WTC11 (cell line): Measurements from ENCODE around the gene GSG1L. TPM values are rescaled to one million over a fixed set of nuclear protein-coding genes. Genes with fewer than 3 reads are reported as not detected.

Experiments
- ATAC-seq: fragments of 200-7000 bp; cut with Tn5 transposase; 2 replicates; pipeline ENCODE4 v1.10.0; 2021; ENCODE audit warnings: mild to moderate bottlenecking, moderate library complexity
- CTCF ChIA-PET: fragments of 300-600 bp; sonication (Branson Sonifier 250); formaldehyde crosslinking; loops from one replicate; lab custom pipeline; 2021; ENCODE audit warnings: antibody characterized with exemption; lab: Charles Lee
- POLR2A ChIA-PET: fragments of 350-600 bp; sonication (Branson Sonifier 250); formaldehyde crosslinking; loops from one replicate; lab custom pipeline; 2021; ENCODE audit warnings: antibody characterized with exemption; lab: Charles Lee
- DNase-seq: peaks from one replicate; pipeline ENCODE4 v3.0.0; 2021; ENCODE audit warnings: low spot score
- H3K27ac Mint-ChIP-seq: 2 replicates; pipeline ENCODE4 v1.8.0; 2021; ENCODE audit warnings: mixed read lengths
- H3K27me3 Mint-ChIP-seq: 2 replicates; pipeline ENCODE4 v1.8.0; 2021; ENCODE audit warnings: low read depth, mild to moderate bottlenecking, moderate library complexity, mixed read lengths
- H3K36me3 Mint-ChIP-seq: 2 replicates; pipeline ENCODE4 v1.8.0; 2021; ENCODE audit warnings: mixed read lengths
- H3K4me1 Mint-ChIP-seq: 2 replicates; pipeline ENCODE4 v1.8.0; 2022; ENCODE audit warnings: mixed read lengths
- H3K4me3 Mint-ChIP-seq: 2 replicates; pipeline ENCODE4 v1.8.0; 2021; ENCODE audit warnings: mild to moderate bottlenecking, moderate library complexity, mixed read lengths
- H3K9me3 Mint-ChIP-seq: 2 replicates; pipeline ENCODE4 v1.8.0; 2021; ENCODE audit warnings: mixed read lengths
- AFF4 ChIP-seq: sonication (generic); formaldehyde crosslinking; IDR thresholded peaks from 2 replicates; pipeline ENCODE4 v1.8.1; 2023; ENCODE audit warnings: mild to moderate bottlenecking, missing genetic modification reagents, borderline replicate concordance
- ATF1 ChIP-seq: sonication (generic); formaldehyde crosslinking; IDR thresholded peaks from 2 replicates; pipeline ENCODE4 v1.8.1; 2023; ENCODE audit warnings: mild to moderate bottlenecking, moderate library complexity, missing genetic modification reagents
- CREM ChIP-seq: sonication (generic); formaldehyde crosslinking; IDR thresholded peaks from 2 replicates; pipeline ENCODE4 v1.8.1; 2022; ENCODE audit warnings: mild to moderate bottlenecking, missing genetic modification reagents, moderate library complexity
- CTCF ChIP-seq: fragments of 200-600 bp; IDR thresholded peaks from 2 replicates; pipeline ENCODE4 v1.8.0; 2022; ENCODE audit warnings: antibody characterized with exemption
- E2F1 ChIP-seq: sonication (generic); formaldehyde crosslinking; IDR thresholded peaks from 2 replicates; pipeline ENCODE4 v1.8.0; 2022; ENCODE audit warnings: mild to moderate bottlenecking, missing genetic modification reagents
- NFATC4 ChIP-seq: fragments of 250-450 bp; sonication (Bioruptor Pico); IDR thresholded peaks from 2 replicates; pipeline ENCODE4 v1.9.0; 2021; ENCODE audit warnings: mild to moderate bottlenecking
- NFE2L1 ChIP-seq: sonication (generic); formaldehyde crosslinking; IDR thresholded peaks from 2 replicates; pipeline ENCODE4 v1.8.1; 2023; ENCODE audit warnings: missing genetic modification reagents
- NFYB ChIP-seq: sonication (generic); formaldehyde crosslinking; conservative IDR thresholded peaks from 2 replicates; pipeline ENCODE4 v1.8.0; 2022; ENCODE audit warnings: low read depth, missing genetic modification reagents
- PRDM15 ChIP-seq: sonication (generic); formaldehyde crosslinking; IDR thresholded peaks from 2 replicates; pipeline ENCODE4 v1.8.0; 2022; ENCODE audit warnings: missing genetic modification reagents
- PRRX2 ChIP-seq: fragments of 250-450 bp; sonication (Bioruptor Pico); IDR thresholded peaks from 2 replicates; pipeline ENCODE4 v1.8.0; 2021; ENCODE audit warnings: mild to moderate bottlenecking
- RELA ChIP-seq: sonication (generic); formaldehyde crosslinking; IDR thresholded peaks from 2 replicates; pipeline ENCODE4 v1.8.1; 2022; ENCODE audit warnings: missing genetic modification reagents, mild to moderate bottlenecking, borderline replicate concordance
- STAT6 ChIP-seq: sonication (generic); formaldehyde crosslinking; conservative IDR thresholded peaks from 2 replicates; pipeline ENCODE4 v1.8.1; 2023; ENCODE audit warnings: mild to moderate bottlenecking, low read depth, missing genetic modification reagents, moderate library complexity
- ZNF121 ChIP-seq: sonication (generic); formaldehyde crosslinking; IDR thresholded peaks from 2 replicates; pipeline ENCODE4 v1.8.0; 2023; ENCODE audit warnings: missing genetic modification reagents
- ZNF263 ChIP-seq: sonication (generic); formaldehyde crosslinking; IDR thresholded peaks from 2 replicates; pipeline ENCODE4 v1.8.1; 2022; ENCODE audit warnings: low read depth, mild to moderate bottlenecking, moderate library complexity, missing genetic modification reagents
- ZNF671 ChIP-seq: fragments of 250-450 bp; sonication (Bioruptor Pico); IDR thresholded peaks from 2 replicates; pipeline ENCODE4 v1.8.0; 2021; ENCODE audit warnings: mild to moderate bottlenecking
- total RNA-seq: library from RNA; stranded (reverse); gene quantifications from 3 replicates; pipeline ENCODE4 v1.2.3, GENCODE V29; 2021

The GSG1L gene
- total RNA-seq, 1 experiment from 2014 or later: 0.28 TPM

GRCh38 chr16:27803775-27804549 lies 259.6 kb downstream of the GSG1L start:
- CTCF ChIA-PET: interaction anchor here (0.6 to 1.5 kb wide), 5 partner anchors 24 to 164 kb away, joined by 3 to 6 read pairs (median 4); no protein-coding TSS in a partner anchor
- no peaks in the 10 kb centered on the region for H3K9me3 Mint-ChIP-seq

GRCh38 chr16:27802664-27803439 lies 260.7 kb downstream of the GSG1L start:
- H3K4me1 Mint-ChIP-seq: peaks cover 10% of the 10 kb centered on the region
- CTCF ChIA-PET: interaction anchor here (0.5 to 1.5 kb wide), 5 partner anchors 23 to 160 kb away, joined by 3 to 6 read pairs (median 3); no protein-coding TSS in a partner anchor
- H3K4me3 Mint-ChIP-seq: no peak overlapping the region
- DNase-seq (no peak), ATAC-seq (no peak)
- no peaks in the 10 kb centered on the region for H3K36me3 Mint-ChIP-seq
- H3K27ac Mint-ChIP-seq: no peak overlapping the region
- no peaks in the 10 kb centered on the region for H3K27me3 Mint-ChIP-seq
- TF ChIP-seq ZNF671 (CRISPR knock-in tag) (no peak), E2F1 (CRISPR knock-in tag) (no peak), NFATC4 (CRISPR knock-in tag) (no peak), ZNF121 (CRISPR knock-in tag) (peak; percentile 75; the same call in 1 of the 2 replicates), CREM (CRISPR knock-in tag) (no peak)
- H3K9me3 Mint-ChIP-seq: no peaks in the 10 kb centered on the region
- POLR2A ChIA-PET: no interaction called here

More at GRCh38 chr16:27803775-27804549, 259.6 kb downstream of the GSG1L start:
- ATAC-seq (peak; percentile 55), DNase-seq (no peak)
- Mint-ChIP-seq H3K36me3 (no peaks in the 10 kb centered on the region), H3K4me1 (peaks cover 10% of the 10 kb centered on the region), H3K27ac (0 out of 2 replicates have a peak overlapping the region, but pooled peaks have one; percentile 35), H3K27me3 (no peaks in the 10 kb centered on the region), H3K4me3 (peak overlapping the region; percentile 60)
- peak; percentile 91 for TF ChIP-seq PRDM15 (CRISPR knock-in tag)
- no peak for TF ChIP-seq ZNF263 (CRISPR knock-in tag)
- POLR2A ChIA-PET: no interaction called here

- peaks cover 10% of the 10 kb centered on the region for H3K4me1 Mint-ChIP-seq
- no peaks in the 10 kb centered on the region for H3K9me3 Mint-ChIP-seq
- CTCF ChIA-PET: interaction anchor here (0.7 to 2.5 kb wide), 6 partner anchors 22 to 162 kb away, joined by 3 to 10 read pairs (median 4); no protein-coding TSS in a partner anchor
- no peaks in the 10 kb centered on the region for H3K27me3 Mint-ChIP-seq
- DNase-seq (no peak), ATAC-seq (no peak)
- POLR2A ChIA-PET: no interaction called here
- no peaks in the 10 kb centered on the region for H3K36me3 Mint-ChIP-seq
- no peak overlapping the region for H3K27ac Mint-ChIP-seq
- no peak overlapping the region for H3K4me3 Mint-ChIP-seq
- no peak for TF ChIP-seq NFYB (CRISPR knock-in tag)
- no peak for TF ChIP-seq RELA (CRISPR knock-in tag)
- TF ChIP-seq ATF1 (CRISPR knock-in tag): no peak
- no peak for TF ChIP-seq NFE2L1 (CRISPR knock-in tag)
- no peak for TF ChIP-seq STAT6 (CRISPR knock-in tag)
- no peak for TF ChIP-seq PRRX2 (CRISPR knock-in tag)
- no peak for TF ChIP-seq CTCF
- no peak for TF ChIP-seq AFF4 (CRISPR knock-in tag)
Measured at GRCh38 chr16:27801289-27801945, 262.1 kb downstream of the GSG1L start.
